GM12878 (cell line): ENCODE results near the gene COL4A3. TPM values are rescaled to one million over a fixed set of nuclear protein-coding genes. Genes with fewer than 3 reads are reported as not detected.

ENCODE experiments used
- ATAC-seq: fragments of 200-7000 bp; cut with Tn5 transposase; 3 replicates; pipeline ENCODE4 v1.9.1; 2020; ENCODE audit warnings: mild to moderate bottlenecking, moderate library complexity
- BruUV-seq: library from RNA; stranded (reverse); fragments of 400-500 nt; replicated peaks from 2 replicates; lab custom pipeline; 2021; lab: Mats Ljungman, UMichigan
- CTCF ChIA-PET: fragments of 300-600 bp; sonication (Branson Sonifier 250); formaldehyde crosslinking; extraction: SDS; loops from one replicate; lab custom pipeline; 2021; ENCODE audit warnings: inconsistent platforms; lab: Yijun Ruan, JAX
- POLR2A ChIA-PET: fragments of 350-600 bp; formaldehyde crosslinking; extraction: SDS; loops from one replicate; lab custom pipeline; 2021; ENCODE audit warnings: inconsistent platforms; lab: Charles Lee
- RAD21 ChIA-PET: fragments of 300-600 bp; sonication (Branson Sonifier 250); formaldehyde crosslinking; loops from one replicate; lab custom pipeline; 2023; ENCODE audit warnings: antibody characterized with exemption; ENCODE audit not compliant: unreplicated experiment; lab: Charles Lee
- SMC1A ChIA-PET: fragments of 300-600 bp; sonication (Branson Sonifier 250); formaldehyde crosslinking; loops from one replicate; lab custom pipeline; 2023; ENCODE audit not compliant: unreplicated experiment, uncharacterized antibody; lab: Charles Lee
- DNase-seq: peaks from one replicate; pipeline ENCODE4 v3.0.0-alpha.2; 2011; ENCODE audit warnings: low read depth, low spot score
- FAIRE-seq: peaks from 3 replicates; lab custom pipeline; 2011; peaks lifted over from hg19 to GRCh38; lab: Jason Lieb, UNC
- H2AFZ ChIP-seq: 2 replicates; pipeline ENCODE4 v1.6.0; 2011; ENCODE audit warnings: low read depth, low read length, control low read depth; ENCODE audit not compliant: control insufficient read depth
- H3K27ac ChIP-seq: 2 replicates; pipeline ENCODE4 v1.5.1; 2011; ENCODE audit warnings: control low read depth; ENCODE audit not compliant: control insufficient read depth, insufficient read depth
- H3K27me3 ChIP-seq, 2 experiments: replicated peaks in 1 of 2; 2 replicates each; pipeline versions ENCODE4 v1.6.0 to v1.6.1; 2011; ENCODE audit warnings: low read length in 1 of 2; ENCODE audit not compliant: control insufficient read depth in 2 of 2, insufficient read depth in 2 of 2
- H3K36me3 ChIP-seq, 2 experiments: 2 replicates each; pipeline ENCODE4 v1.5.1; 2011; ENCODE audit warnings: low read length in 1 of 2; ENCODE audit not compliant: control insufficient read depth in 2 of 2, insufficient read depth in 2 of 2
- H3K4me1 ChIP-seq: 2 replicates; pipeline ENCODE4 v1.6.1; 2011; ENCODE audit warnings: mild to moderate bottlenecking, low read length, moderate library complexity, mixed read lengths; ENCODE audit not compliant: control insufficient read depth, insufficient read depth
- H3K4me2 ChIP-seq: 2 replicates; pipeline ENCODE4 v1.6.0; 2011; ENCODE audit warnings: control low read depth; ENCODE audit not compliant: control insufficient read depth, insufficient read depth
- H3K4me3 ChIP-seq: fragments of 200-600 bp; sonication (generic); 2 replicates; pipeline ENCODE4 v1.5.1; 2016
- H3K79me2 ChIP-seq: 2 replicates; pipeline ENCODE4 v1.6.0; 2011; ENCODE audit warnings: low read length; ENCODE audit not compliant: control insufficient read depth, insufficient read depth
- H3K9ac ChIP-seq: 2 replicates; pipeline ENCODE4 v1.8.0; 2011; ENCODE audit warnings: low read length, control low read depth, mixed read lengths; ENCODE audit not compliant: control insufficient read depth, insufficient read depth
- H3K9me3 ChIP-seq: replicated peaks from 3 replicates; pipeline ENCODE4 v1.5.1; 2011; ENCODE audit warnings: mild to moderate bottlenecking, low read length; ENCODE audit not compliant: control insufficient read depth, insufficient read depth
- H4K20me1 ChIP-seq: 2 replicates; pipeline ENCODE4 v1.6.0; 2011; ENCODE audit not compliant: control insufficient read depth, insufficient read depth
- ASH2L ChIP-seq: fragments of 300-600, 200-600 bp; sonication (generic); IDR thresholded peaks from 2 replicates; pipeline ENCODE4 v1.6.1; 2017; ENCODE audit warnings: low read depth, mild to moderate bottlenecking, borderline replicate concordance
- CREM ChIP-seq: IDR thresholded peaks from 2 replicates; pipeline ENCODE4 v1.6.1; 2014; ENCODE audit warnings: antibody characterized with exemption, low read depth
- GABPA ChIP-seq: IDR thresholded peaks from 2 replicates; pipeline ENCODE4 v1.6.1; 2014; ENCODE audit warnings: antibody characterized with exemption, low read depth, mild to moderate bottlenecking, inconsistent platforms
- IKZF1 ChIP-seq: fragments of 450-650 bp; conservative IDR thresholded peaks from 2 replicates; pipeline ENCODE4 v1.6.1; 2017; ENCODE audit warnings: antibody characterized with exemption, mild to moderate bottlenecking
- LARP7 ChIP-seq: fragments of 450-650 bp; IDR thresholded peaks from 2 replicates; pipeline ENCODE4 v1.6.1; 2017; ENCODE audit warnings: mild to moderate bottlenecking
- MYB ChIP-seq: fragments of 150-350 bp; IDR thresholded peaks from 2 replicates; pipeline ENCODE4 v1.6.1; 2014; ENCODE audit warnings: mild to moderate bottlenecking, low read depth, low read length, borderline replicate concordance
- PAX8 ChIP-seq: fragments of 450-650 bp; IDR thresholded peaks from 2 replicates; pipeline ENCODE4 v1.6.1; 2017; ENCODE audit warnings: mild to moderate bottlenecking, moderate library complexity
- POLR2A ChIP-seq: IDR thresholded peaks from 2 replicates; pipeline ENCODE4 v1.6.1; 2011; ENCODE audit warnings: low read depth, mild to moderate bottlenecking, low read length
- SPI1 ChIP-seq: IDR thresholded peaks from 2 replicates; pipeline ENCODE4 v1.6.1; 2011; ENCODE audit warnings: low read depth, mild to moderate bottlenecking, low read length, moderate library complexity, borderline replicate concordance; ENCODE audit not compliant: insufficient read depth
- TAF1 ChIP-seq: IDR thresholded peaks from 2 replicates; pipeline ENCODE4 v1.6.1; 2011; ENCODE audit warnings: mild to moderate bottlenecking, low read depth, low read length, borderline replicate concordance
- TCF3 ChIP-seq: IDR thresholded peaks from 2 replicates; pipeline ENCODE4 v1.6.1; 2012; ENCODE audit warnings: low read depth, mild to moderate bottlenecking, low read length, borderline replicate concordance; ENCODE audit not compliant: insufficient read depth
- ZNF217 ChIP-seq: fragments of 450-650 bp; IDR thresholded peaks from 2 replicates; pipeline ENCODE4 v1.6.1; 2017; ENCODE audit warnings: antibody characterized with exemption, mild to moderate bottlenecking
- WGBS: methylation state at CpG from one replicate; pipeline ENCODE4 v1.1.6; 2016; ENCODE audit warnings: low lambda C conversion rate; ENCODE audit not compliant: insufficient replicate concordance, insufficient coverage; ENCODE audit errors: missing lambda C conversion rate; 5-methylcytosine and 5-hydroxymethylcytosine counted together
- in situ Hi-C: fragments of 300-500 bp; cut with MboI; formaldehyde crosslinking; loops from 9 replicates; pipeline ENCODE4 v1.14.3; 2018; ENCODE audit warnings: mixed read lengths
- intact Hi-C: fragments of 100-400 bp; cut with micrococcal nuclease; formaldehyde crosslinking; loops from one replicate; pipeline ENCODE4 v1.14.2; 2022; ENCODE audit not compliant: unreplicated experiment
- polyA plus RNA-seq, 11 experiments: library from polyadenylated mRNA; depleted of rRNA in 4 of 11; unstranded in 6 of 11; stranded (reverse) in 5 of 11; fragments of >200 nt; fragmentation: Nextera tagmentation in 4 of 11; fragmentation: Illumina TruSeq in 1 of 11; extraction: Ambion mirVana in 4 of 11; extraction: Trizol in 1 of 11; gene quantifications; 1 replicate in 1 of 11; 2 replicates in 10 of 11; pipeline versions ENCODE4 v1.2.1 to v1.2.3, GENCODE V29; 2011 to 2016; ENCODE audit warnings: inconsistent platforms in 2 of 11, missing spikeins in 2 of 11, low read depth in 1 of 11
- total RNA-seq, 4 experiments: library from RNA; depleted of rRNA in 3 of 4; stranded (reverse); fragments of >200 nt in 3 of 4; fragmentation: Illumina TruSeq in 1 of 4; extraction: Trizol in 1 of 4; gene quantifications; 2 replicates each; pipeline versions ENCODE4 v1.2.1 to v1.2.3, GENCODE V29; 2013 to 2021
- TF ChIP-seq, protein P1 (sequence below): IDR thresholded peaks from 2 replicates; pipeline ENCODE4 v1.6.1; 2011; ENCODE audit warnings: borderline replicate concordance, low read depth, mild to moderate bottlenecking, moderate library complexity, low read length; ENCODE audit not compliant: insufficient read depth, poor library complexity, severe bottlenecking
- TF ChIP-seq, protein P2 (sequence below): fragments of 450-650 bp; IDR thresholded peaks from 2 replicates; pipeline ENCODE4 v1.6.1; 2016; ENCODE audit warnings: mild to moderate bottlenecking, moderate library complexity, borderline replicate concordance
- TF ChIP-seq, protein P3 (sequence below): fragments of 450-650 bp; IDR thresholded peaks from 2 replicates; pipeline ENCODE4 v1.6.1; 2017; ENCODE audit warnings: borderline replicate concordance
- TF ChIP-seq, protein P4 (sequence below): IDR thresholded peaks from 2 replicates; pipeline ENCODE4 v1.6.1; 2012; ENCODE audit warnings: low read depth, low read length, improper control_type of control experiment

Gene COL4A3
- total and polyA plus RNA-seq, 10 of the 15 experiments (the other 5 are each of a cell fraction or from before 2014, with no cell fraction given) = 0.34 to 10.5 (median 3.8) TPM

DNA sequence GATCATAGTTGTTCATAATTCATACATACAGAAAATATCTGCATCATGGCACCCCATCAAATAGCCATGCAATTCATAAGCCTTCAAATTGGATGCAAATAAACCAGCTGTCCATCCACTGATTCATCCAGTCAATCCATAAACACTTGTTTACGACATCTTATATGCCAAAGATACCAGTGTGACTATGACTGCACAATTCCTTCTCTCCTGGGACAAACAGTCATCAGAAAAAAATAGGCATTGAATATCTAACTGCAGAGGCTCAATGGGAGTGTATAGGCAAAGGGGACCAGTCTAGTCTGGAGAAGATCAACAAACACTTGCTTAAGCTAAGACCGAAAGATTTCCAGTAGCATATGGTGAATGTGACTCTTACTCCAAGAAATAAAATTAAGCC, 70.0 kb downstream of the COL4A3 start:
- Histone ChIP-seq H3K4me2 (no peak overlapping the region), H4K20me1 (no peaks in the 10 kb centered on the region), H3K27me3 (no peaks in the 10 kb centered on the region), H2AFZ (no peak overlapping the region), H3K27ac (no peak overlapping the region), H3K79me2 (no peaks in the 10 kb centered on the region), H3K9ac (no peak overlapping the region), H3K4me3 (no peak overlapping the region), H3K9me3 (no peaks in the 10 kb centered on the region), H3K36me3 (no peaks in the 10 kb centered on the region), H3K4me1 (no peaks in the 10 kb centered on the region)
- BruUV-seq = no TSS peak
- ATAC-seq (no peak), FAIRE-seq (no peak), DNase-seq (no peak)
- ChIA-PET CTCF (interaction anchor here (1.8 kb wide), 1 partner anchor 18 kb away, joined by 5 read pairs; no protein-coding TSS in a partner anchor), RAD21 (no interaction called here), SMC1A (no interaction called here), POLR2A (no interaction called here)
- TF ChIP-seq GABPA = no peak
- TF ChIP-seq, protein P1, sequence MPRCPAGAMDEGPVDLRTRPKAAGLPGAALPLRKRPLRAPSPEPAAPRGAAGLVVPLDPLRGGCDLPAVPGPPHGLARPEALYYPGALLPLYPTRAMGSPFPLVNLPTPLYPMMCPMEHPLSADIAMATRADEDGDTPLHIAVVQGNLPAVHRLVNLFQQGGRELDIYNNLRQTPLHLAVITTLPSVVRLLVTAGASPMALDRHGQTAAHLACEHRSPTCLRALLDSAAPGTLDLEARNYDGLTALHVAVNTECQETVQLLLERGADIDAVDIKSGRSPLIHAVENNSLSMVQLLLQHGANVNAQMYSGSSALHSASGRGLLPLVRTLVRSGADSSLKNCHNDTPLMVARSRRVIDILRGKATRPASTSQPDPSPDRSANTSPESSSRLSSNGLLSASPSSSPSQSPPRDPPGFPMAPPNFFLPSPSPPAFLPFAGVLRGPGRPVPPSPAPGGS = no peak
- no peak for TF ChIP-seq ASH2L
- TF ChIP-seq IKZF1 = no peak
- TF ChIP-seq, protein P2, sequence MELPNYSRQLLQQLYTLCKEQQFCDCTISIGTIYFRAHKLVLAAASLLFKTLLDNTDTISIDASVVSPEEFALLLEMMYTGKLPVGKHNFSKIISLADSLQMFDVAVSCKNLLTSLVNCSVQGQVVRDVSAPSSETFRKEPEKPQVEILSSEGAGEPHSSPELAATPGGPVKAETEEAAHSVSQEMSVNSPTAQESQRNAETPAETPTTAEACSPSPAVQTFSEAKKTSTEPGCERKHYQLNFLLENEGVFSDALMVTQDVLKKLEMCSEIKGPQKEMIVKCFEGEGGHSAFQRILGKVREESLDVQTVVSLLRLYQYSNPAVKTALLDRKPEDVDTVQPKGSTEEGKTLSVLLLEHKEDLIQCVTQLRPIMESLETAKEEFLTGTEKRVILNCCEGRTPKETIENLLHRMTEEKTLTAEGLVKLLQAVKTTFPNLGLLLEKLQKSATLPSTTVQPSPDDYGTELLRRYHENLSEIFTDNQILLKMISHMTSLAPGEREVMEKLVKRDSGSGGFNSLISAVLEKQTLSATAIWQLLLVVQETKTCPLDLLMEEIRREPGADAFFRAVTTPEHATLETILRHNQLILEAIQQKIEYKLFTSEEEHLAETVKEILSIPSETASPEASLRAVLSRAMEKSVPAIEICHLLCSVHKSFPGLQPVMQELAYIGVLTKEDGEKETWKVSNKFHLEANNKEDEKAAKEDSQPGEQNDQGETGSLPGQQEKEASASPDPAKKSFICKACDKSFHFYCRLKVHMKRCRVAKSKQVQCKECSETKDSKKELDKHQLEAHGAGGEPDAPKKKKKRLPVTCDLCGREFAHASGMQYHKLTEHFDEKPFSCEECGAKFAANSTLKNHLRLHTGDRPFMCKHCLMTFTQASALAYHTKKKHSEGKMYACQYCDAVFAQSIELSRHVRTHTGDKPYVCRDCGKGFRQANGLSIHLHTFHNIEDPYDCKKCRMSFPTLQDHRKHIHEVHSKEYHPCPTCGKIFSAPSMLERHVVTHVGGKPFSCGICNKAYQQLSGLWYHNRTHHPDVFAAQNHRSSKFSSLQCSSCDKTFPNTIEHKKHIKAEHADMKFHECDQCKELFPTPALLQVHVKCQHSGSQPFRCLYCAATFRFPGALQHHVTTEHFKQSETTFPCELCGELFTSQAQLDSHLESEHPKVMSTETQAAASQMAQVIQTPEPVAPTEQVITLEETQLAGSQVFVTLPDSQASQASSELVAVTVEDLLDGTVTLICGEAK = no peak
- TF ChIP-seq PAX8 = no peak
- TF ChIP-seq TAF1 = no peak
- TF ChIP-seq LARP7 = no peak
- no peak for TF ChIP-seq ZNF217
- TF ChIP-seq POLR2A = no peak
- TF ChIP-seq, protein P3, sequence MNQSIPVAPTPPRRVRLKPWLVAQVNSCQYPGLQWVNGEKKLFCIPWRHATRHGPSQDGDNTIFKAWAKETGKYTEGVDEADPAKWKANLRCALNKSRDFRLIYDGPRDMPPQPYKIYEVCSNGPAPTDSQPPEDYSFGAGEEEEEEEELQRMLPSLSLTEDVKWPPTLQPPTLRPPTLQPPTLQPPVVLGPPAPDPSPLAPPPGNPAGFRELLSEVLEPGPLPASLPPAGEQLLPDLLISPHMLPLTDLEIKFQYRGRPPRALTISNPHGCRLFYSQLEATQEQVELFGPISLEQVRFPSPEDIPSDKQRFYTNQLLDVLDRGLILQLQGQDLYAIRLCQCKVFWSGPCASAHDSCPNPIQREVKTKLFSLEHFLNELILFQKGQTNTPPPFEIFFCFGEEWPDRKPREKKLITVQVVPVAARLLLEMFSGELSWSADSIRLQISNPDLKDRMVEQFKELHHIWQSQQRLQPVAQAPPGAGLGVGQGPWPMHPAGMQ = no peak
- TF ChIP-seq TCF3 = no peak
- no peak for TF ChIP-seq SPI1
- TF ChIP-seq, protein P4, sequence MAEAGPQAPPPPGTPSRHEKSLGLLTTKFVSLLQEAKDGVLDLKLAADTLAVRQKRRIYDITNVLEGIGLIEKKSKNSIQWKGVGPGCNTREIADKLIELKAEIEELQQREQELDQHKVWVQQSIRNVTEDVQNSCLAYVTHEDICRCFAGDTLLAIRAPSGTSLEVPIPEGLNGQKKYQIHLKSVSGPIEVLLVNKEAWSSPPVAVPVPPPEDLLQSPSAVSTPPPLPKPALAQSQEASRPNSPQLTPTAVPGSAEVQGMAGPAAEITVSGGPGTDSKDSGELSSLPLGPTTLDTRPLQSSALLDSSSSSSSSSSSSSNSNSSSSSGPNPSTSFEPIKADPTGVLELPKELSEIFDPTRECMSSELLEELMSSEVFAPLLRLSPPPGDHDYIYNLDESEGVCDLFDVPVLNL = no peak
- no peak for TF ChIP-seq MYB
- no peak for TF ChIP-seq CREM
- WGBS = 97% methylated on average over 2 of the region's 2 CpGs
- intact Hi-C loops (no loop called here), in situ Hi-C loops (no loop called here)
